Common myeloid progenitor, CD34-positive (primary cell): ENCODE data around the gene ZNF714.
A peak's percentile ranks its signal among the peaks of the same experiment; 100 is the strongest.

Source experiments
- CTCF ChIA-PET: fragments of 350-600 bp; sonication (Branson Sonifier 250); formaldehyde crosslinking; loops from one replicate; lab custom pipeline; 2021; ENCODE audit warnings: antibody characterized with exemption; lab: Charles Lee
- POLR2A ChIA-PET: fragments of 350-600 bp; sonication (Branson Sonifier 250); formaldehyde crosslinking; loops from one replicate; lab custom pipeline; 2021; ENCODE audit warnings: antibody characterized with exemption; lab: Charles Lee
- DNase-seq, 3 donors: peaks; one replicate each; pipeline versions ENCODE4 v3.0.0 to v3.0.0-alpha.2; 2013
- H3K27ac ChIP-seq, 2 experiments: 1 replicate in 1 of 2; 2 replicates in 1 of 2; pipeline ENCODE4 v1.7.0; 2013; ENCODE audit warnings: inconsistent platforms in 2 of 2, low read length in 2 of 2, mild to moderate bottlenecking in 2 of 2, low read depth in 1 of 2, moderate library complexity in 1 of 2; ENCODE audit not compliant: severe bottlenecking in 2 of 2, insufficient read depth in 1 of 2, poor library complexity in 1 of 2
- H3K27me3 ChIP-seq, 5 experiments: replicated peaks in 2 of 5; 1 replicate in 3 of 5; 2 replicates in 2 of 5; pipeline versions ENCODE4 v1.6.1 to v1.7.0; 2013; ENCODE audit warnings: low read length in 4 of 5, mild to moderate bottlenecking in 2 of 5, moderate library complexity in 2 of 5, inconsistent platforms in 1 of 5; ENCODE audit not compliant: insufficient read depth in 5 of 5, control insufficient read depth in 4 of 5
- H3K36me3 ChIP-seq, 4 experiments: 1 replicate in 2 of 4; 2 replicates in 2 of 4; pipeline versions ENCODE4 v1.6.1 to v1.7.0; 2013; ENCODE audit warnings: low read length in 3 of 4, control low read depth in 1 of 4, mild to moderate bottlenecking in 1 of 4; ENCODE audit not compliant: control insufficient read depth in 4 of 4, insufficient read depth in 4 of 4
- H3K4me1 ChIP-seq, 4 experiments: 1 replicate in 3 of 4; 2 replicates in 1 of 4; pipeline versions ENCODE4 v1.6.1 to v1.7.1; 2013; ENCODE audit warnings: low read length in 3 of 4, mild to moderate bottlenecking in 3 of 4, control low read depth in 1 of 4, inconsistent platforms in 1 of 4, moderate library complexity in 1 of 4; ENCODE audit not compliant: control insufficient read depth in 4 of 4, insufficient read depth in 4 of 4; ENCODE audit errors: control extremely low read depth in 1 of 4
- H3K4me3 ChIP-seq, 7 experiments: 1 replicate in 4 of 7; 2 replicates in 3 of 7; pipeline versions ENCODE4 v1.5.1 to v1.7.0; 2013; ENCODE audit warnings: mild to moderate bottlenecking in 7 of 7, low read length in 6 of 7, moderate library complexity in 6 of 7, inconsistent platforms in 2 of 7, low read depth in 2 of 7, control low read depth in 1 of 7; ENCODE audit not compliant: insufficient read depth in 4 of 7, control insufficient read depth in 1 of 7; ENCODE audit errors: extremely low read depth in 1 of 7
- H3K9me3 ChIP-seq, 5 experiments: 1 replicate in 4 of 5; 2 replicates in 1 of 5; pipeline versions ENCODE4 v1.6.1 to v1.7.1; 2013; ENCODE audit warnings: low read length in 4 of 5, mild to moderate bottlenecking in 2 of 5, inconsistent platforms in 1 of 5, low read depth in 1 of 5, moderate library complexity in 1 of 5; ENCODE audit not compliant: control insufficient read depth in 4 of 5, insufficient read depth in 2 of 5; ENCODE audit errors: control extremely low read depth in 1 of 5
- WGBS: methylation state at CpG from one replicate; pipeline ENCODE4 v1.1.5; 2013; ENCODE audit not compliant: insufficient coverage; 5-methylcytosine and 5-hydroxymethylcytosine counted together

ZNF714 gene

GRCh38 chr19:21143428-21143827 is 61.4 kb downstream of the ZNF714 start:
- H3K4me3 ChIP-seq = peak overlapping the region in 2 of 7 experiments; percentile 5 to 94
- ChIA-PET POLR2A (no interaction called here), CTCF (no interaction called here)
- no peak for DNase-seq
- no peak overlapping the region for H3K27ac ChIP-seq
- peaks cover 1 to 26% (median 14%) of the 10 kb centered on the region in 5 experiments for H3K9me3 ChIP-seq
- 96% methylated on average over 5 of the region's 5 CpGs for WGBS
- no peaks in the 10 kb centered on the region for H3K27me3 ChIP-seq
- peaks cover 3 to 10% (median 6%) of the 10 kb centered on the region in 4 experiments for H3K4me1 ChIP-seq
- peaks cover 24 to 51% (median 43%) of the 10 kb centered on the region in 4 experiments for H3K36me3 ChIP-seq

GRCh38 chr19:21143854-21144253 is 61.9 kb downstream of the ZNF714 start:
- Histone ChIP-seq H3K4me1 (peaks cover 3 to 10% (median 6%) of the 10 kb centered on the region in 4 experiments), H3K27ac (no peak overlapping the region), H3K9me3 (peaks cover 1 to 28% (median 14%) of the 10 kb centered on the region in 5 experiments), H3K27me3 (no peaks in the 10 kb centered on the region), H3K4me3 (peak overlapping the region in 1 of 7 experiments; percentile 94), H3K36me3 (peaks cover 27 to 55% (median 47%) of the 10 kb centered on the region in 4 experiments)
- ChIA-PET CTCF (no interaction called here), POLR2A (no interaction called here)
- WGBS = no CpG with 5 or more reads among the region's 1 CpG
- DNase-seq = no peak

GRCh38 chr19:21147540-21147939 is 65.5 kb downstream of the ZNF714 start:
- Histone ChIP-seq H3K9me3 (peaks cover 1 to 47% (median 27%) of the 10 kb centered on the region in 5 experiments), H3K36me3 (peaks cover 53 to 92% (median 77%) of the 10 kb centered on the region in 4 experiments), H3K27ac (no peak overlapping the region), H3K27me3 (no peaks in the 10 kb centered on the region), H3K4me1 (peaks cover 3 to 7% (median 5%) of the 10 kb centered on the region in 4 experiments), H3K4me3 (no peak overlapping the region)
- CTCF ChIA-PET = no interaction called here
- peak in 2 of 3 donors; percentile 15 to 26 for DNase-seq
- POLR2A ChIA-PET = interaction anchor here (0.6 kb wide), 1 partner anchor 138 kb away, joined by 3 read pairs; no protein-coding TSS in a partner anchor
- 100% methylated on average over 1 of the region's 1 CpG for WGBS

- Histone ChIP-seq H3K9me3 (peaks cover 1 to 54% (median 31%) of the 10 kb centered on the region in 5 experiments), H3K4me1 (no peaks in the 10 kb centered on the region), H3K27ac (no peak overlapping the region), H3K4me3 (no peak overlapping the region), H3K36me3 (peaks cover 57 to 99% (median 82%) of the 10 kb centered on the region in 4 experiments), H3K27me3 (no peaks in the 10 kb centered on the region)
- POLR2A ChIA-PET = no interaction called here
- DNase-seq = no peak
- CTCF ChIA-PET = no interaction called here
Measured at GRCh38 chr19:21148681-21149080, 66.7 kb downstream of the ZNF714 start.

- peaks cover 1 to 54% (median 31%) of the 10 kb centered on the region in 5 experiments for H3K9me3 ChIP-seq
- no peaks in the 10 kb centered on the region for H3K27me3 ChIP-seq
- H3K4me3 ChIP-seq = no peak overlapping the region
- no peaks in the 10 kb centered on the region for H3K4me1 ChIP-seq
- peaks cover 53 to 88% (median 73%) of the 10 kb centered on the region in 4 experiments for H3K36me3 ChIP-seq
- ChIA-PET POLR2A (no interaction called here), CTCF (no interaction called here)
- 100% methylated on average over 6 of the region's 6 CpGs for WGBS
- no peak overlapping the region for H3K27ac ChIP-seq
- no peak for DNase-seq
Measured at GRCh38 chr19:21149877-21150276, 67.9 kb downstream of the ZNF714 start.

- 100% methylated on average over 1 of the region's 1 CpG for WGBS
- H3K9me3 ChIP-seq = peaks cover 6 to 55% (median 30%) of the 10 kb centered on the region in 5 experiments
- CTCF ChIA-PET = interaction anchor here (1.3 kb wide), 1 partner anchor 12 kb away, joined by 4 read pairs; no protein-coding TSS in a partner anchor
Measured at GRCh38 chr19:21151460-21151859, 69.5 kb downstream of the ZNF714 start.

GRCh38 chr19:21158523-21159135 is 76.6 kb downstream of the ZNF714 start:
- CTCF ChIA-PET = no interaction called here
- no peak for DNase-seq
- H3K4me1 ChIP-seq = no peaks in the 10 kb centered on the region
- no peak overlapping the region for H3K27ac ChIP-seq
- no peaks in the 10 kb centered on the region for H3K27me3 ChIP-seq
- H3K36me3 ChIP-seq = peaks cover 29 to 65% (median 43%) of the 10 kb centered on the region in 4 experiments
- no peak overlapping the region for H3K4me3 ChIP-seq
- WGBS = 100% methylated on average over 1 of the region's 1 CpG
- POLR2A ChIA-PET = no interaction called here
- H3K9me3 ChIP-seq = peaks cover 10 to 55% (median 43%) of the 10 kb centered on the region in 5 experiments

More at GRCh38 chr19:21151460-21151859, 69.5 kb downstream of the ZNF714 start:
- no peak for DNase-seq
- POLR2A ChIA-PET = no interaction called here
- H3K36me3 ChIP-seq = peaks cover 51 to 83% (median 69%) of the 10 kb centered on the region in 4 experiments
- peak overlapping the region in 1 of 7 experiments; percentile 3 for H3K4me3 ChIP-seq
- H3K4me1 ChIP-seq = no peaks in the 10 kb centered on the region
- no peak overlapping the region for H3K27ac ChIP-seq
- no peaks in the 10 kb centered on the region for H3K27me3 ChIP-seq
